Gastrocnemius medialis (tissue), 4 donors: Measurements from ENCODE around the gene TUBB2B. TPM values are rescaled to one million over a fixed set of nuclear protein-coding genes. Genes with fewer than 3 reads are reported as not detected.
A peak's percentile ranks its signal among the peaks of the same experiment; 100 is the strongest.

Experiments
- ATAC-seq, 2 donors: fragments of 150-250 bp; one replicate each; pipeline ENCODE4 v1.9.1; 2016
- DNase-seq, 2 donors: peaks; one replicate each; pipeline ENCODE4 v3.0.0-alpha.2; 2019
- H3K27ac ChIP-seq, 4 donors: fragments of 200-600 bp; sonication (generic); 1 replicate in 1 of 4; 2 replicates in 3 of 4; pipeline ENCODE4 v1.5.1; 2016 to 2018; ENCODE audit warnings: mild to moderate bottlenecking in 2 of 4, moderate library complexity in 1 of 4
- H3K27me3 ChIP-seq, 3 donors: fragments of 200-600 bp; sonication (generic) in 2 of 3; 1 replicate in 1 of 3; 2 replicates in 2 of 3; pipeline versions ENCODE4 v1.5.1 to v1.6.0; 2016 to 2019; ENCODE audit warnings: mild to moderate bottlenecking in 1 of 3, moderate library complexity in 1 of 3
- H3K36me3 ChIP-seq, 2 donors: fragments of 200-600 bp; sonication (generic) in 1 of 2; one replicate each; pipeline ENCODE4 v1.5.1; 2017 to 2018
- H3K4me1 ChIP-seq, 2 donors: fragments of 200-600 bp; sonication (generic) in 1 of 2; one replicate each; pipeline ENCODE4 v1.5.1; 2016 to 2017; ENCODE audit warnings: mild to moderate bottlenecking in 2 of 2
- H3K4me3 ChIP-seq, 4 donors: fragments of 200-600 bp; sonication (generic) in 3 of 4; 1 replicate in 1 of 4; 2 replicates in 3 of 4; pipeline ENCODE4 v1.5.1; 2016 to 2019; ENCODE audit warnings: mild to moderate bottlenecking in 2 of 4
- H3K9me3 ChIP-seq, 3 donors: fragments of 200-600 bp; sonication (generic) in 2 of 3; 1 replicate in 1 of 3; 2 replicates in 2 of 3; pipeline ENCODE4 v1.5.1; 2016 to 2019
- CTCF ChIP-seq, 5 experiments: fragments of 450-650 bp in 3 of 5; fragments of 200-600 bp in 2 of 5; sonication (generic) in 2 of 5; IDR thresholded peaks in 4 of 5; conservative IDR thresholded peaks in 1 of 5; 1 replicate in 4 of 5; 2 replicates in 1 of 5; pipeline ENCODE4 v1.5.1; 2016 to 2019; ENCODE audit warnings: antibody characterized with exemption in 5 of 5, mild to moderate bottlenecking in 3 of 5, moderate library complexity in 3 of 5
- POLR2A ChIP-seq, 2 donors: fragments of 450-650 bp; IDR thresholded peaks; one replicate each; pipeline ENCODE4 v1.6.1; 2017; ENCODE audit warnings: antibody characterized with exemption in 2 of 2, mild to moderate bottlenecking in 2 of 2, moderate library complexity in 2 of 2
- in situ Hi-C, 4 donors: fragments of 200-750 bp; cut with MboI; loops; one replicate each; pipeline versions ENCODE4 v1.15.0 to v1.8.0; 2017; ENCODE audit warnings: low sequenced_read_pairs in 4 of 4
- intact Hi-C: fragments of 100-400 bp; cut with DNase I; formaldehyde crosslinking; loops from one replicate; pipeline ENCODE4 v1.15.1; 2023; ENCODE audit warnings: low total_unique reads
- total RNA-seq, 4 donors: library from RNA; depleted of rRNA; stranded (reverse); fragments of >200 nt; gene quantifications; one replicate each; pipeline versions ENCODE4 v1.1.0 to v1.2.3, GENCODE V29; 2016

TUBB2B gene
- total RNA-seq, 4 donors from 2014 or later, result 1.5 to 3.5 (median 1.9) TPM

GRCh38 chr6:3205913-3206312 is 21.5 kb downstream of the TUBB2B start:
- intact Hi-C loops, result no loop called here
- DNase-seq (no peak), ATAC-seq (peak in 1 of 2 donors; percentile 23)

GRCh38 chr6:3204921-3205320 is 22.5 kb downstream of the TUBB2B start:
- in situ Hi-C loops, result no loop called here
- DNase-seq (no peak), ATAC-seq (no peak)
- Histone ChIP-seq H3K4me3 (no peak overlapping the region), H3K4me1 (no peaks in the 10 kb centered on the region), H3K36me3 (no peaks in the 10 kb centered on the region), H3K27ac (no peak overlapping the region), H3K27me3 (peaks cover 0 to 19% (median 8%) of the 10 kb centered on the region in 3 donors), H3K9me3 (no peaks in the 10 kb centered on the region)
- intact Hi-C loops, result no loop called here
- TF ChIP-seq POLR2A (IDR thresholded peaks at IDR 0.05) (no peak), CTCF (IDR thresholded peaks at IDR 0.05 in 4 of 5, conservative IDR thresholded peaks at IDR 0.05 in 1 of 5) (no peak)

More at GRCh38 chr6:3205913-3206312, 21.5 kb downstream of the TUBB2B start:
- Histone ChIP-seq H3K9me3 (no peaks in the 10 kb centered on the region), H3K27ac (no peak overlapping the region), H3K4me3 (no peak overlapping the region), H3K27me3 (peaks cover 0 to 20% (median 8%) of the 10 kb centered on the region in 3 donors), H3K4me1 (no peaks in the 10 kb centered on the region), H3K36me3 (no peaks in the 10 kb centered on the region)
- in situ Hi-C loops, result no loop called here
- TF ChIP-seq CTCF (IDR thresholded peaks at IDR 0.05 in 4 of 5, conservative IDR thresholded peaks at IDR 0.05 in 1 of 5), result no peak
- TF ChIP-seq POLR2A (IDR thresholded peaks at IDR 0.05), result no peak

- intact Hi-C loops, result no loop called here
- Histone ChIP-seq H3K4me1 (no peaks in the 10 kb centered on the region), H3K9me3 (no peaks in the 10 kb centered on the region), H3K36me3 (no peaks in the 10 kb centered on the region), H3K27ac (no peak overlapping the region), H3K4me3 (no peak overlapping the region), H3K27me3 (peaks cover 0 to 13% (median 8%) of the 10 kb centered on the region in 3 donors)
- DNase-seq, result no peak
- TF ChIP-seq CTCF (IDR thresholded peaks at IDR 0.05 in 4 of 5, conservative IDR thresholded peaks at IDR 0.05 in 1 of 5) (no peak), POLR2A (IDR thresholded peaks at IDR 0.05) (no peak)
- no peak for ATAC-seq
- in situ Hi-C loops, result no loop called here
Measured at GRCh38 chr6:3202999-3203696, 24.3 kb downstream of the TUBB2B start.

GRCh38 chr6:3201388-3201787 is 26.1 kb downstream of the TUBB2B start:
- H3K36me3 ChIP-seq, result no peaks in the 10 kb centered on the region
- intact Hi-C loops (no loop called here), in situ Hi-C loops (no loop called here)
- no peak for ATAC-seq
- H3K9me3 ChIP-seq, result no peaks in the 10 kb centered on the region
- TF ChIP-seq CTCF (IDR thresholded peaks at IDR 0.05 in 4 of 5, conservative IDR thresholded peaks at IDR 0.05 in 1 of 5) (no peak), POLR2A (IDR thresholded peaks at IDR 0.05) (no peak)
- no peaks in the 10 kb centered on the region for H3K4me1 ChIP-seq
- no peak overlapping the region for H3K4me3 ChIP-seq
- DNase-seq, result no peak
- no peaks in the 10 kb centered on the region for H3K27me3 ChIP-seq
- H3K27ac ChIP-seq, result no peak overlapping the region

GRCh38 chr6:3200682-3201081 is 26.8 kb downstream of the TUBB2B start:
- ATAC-seq, result no peak

More at GRCh38 chr6:3200682-3201081, 26.8 kb downstream of the TUBB2B start:
- H3K4me3 ChIP-seq, result no peak overlapping the region
- in situ Hi-C loops, result no loop called here
- no peaks in the 10 kb centered on the region for H3K4me1 ChIP-seq
- no peak overlapping the region for H3K27ac ChIP-seq
- H3K9me3 ChIP-seq, result no peaks in the 10 kb centered on the region
- no peaks in the 10 kb centered on the region for H3K27me3 ChIP-seq
- no peaks in the 10 kb centered on the region for H3K36me3 ChIP-seq
- intact Hi-C loops, result no loop called here
- no peak for DNase-seq
- no peak for TF ChIP-seq POLR2A (IDR thresholded peaks at IDR 0.05)
- TF ChIP-seq CTCF (IDR thresholded peaks at IDR 0.05 in 4 of 5, conservative IDR thresholded peaks at IDR 0.05 in 1 of 5), result no peak
